Esophagus squamous epithelium (tissue), 5 donors: Measurements from ENCODE around the gene KAT7. TPM values are rescaled to one million over a fixed set of nuclear protein-coding genes. Genes with fewer than 3 reads are reported as not detected.

Experiments
- DNase-seq: peaks from one replicate; lab custom pipeline; 2025; lab: John Stamatoyannopoulos, UW
- H3K27ac ChIP-seq, 4 donors: fragments of 200-600 bp; sonication (generic); one replicate each; pipeline ENCODE4 v1.5.1; 2016 to 2019; ENCODE audit warnings: mild to moderate bottlenecking in 1 of 4
- H3K27me3 ChIP-seq, 4 donors: fragments of 200-600 bp; sonication (generic); 1 replicate in 3 of 4; 2 replicates in 1 of 4; pipeline versions ENCODE4 v1.5.1 to v1.6.0; 2017 to 2021; ENCODE audit warnings: antibody characterized with exemption in 1 of 4
- H3K36me3 ChIP-seq, 3 donors: fragments of 200-600 bp; sonication (generic); one replicate each; pipeline ENCODE4 v1.5.1; 2016 to 2019
- H3K4me1 ChIP-seq, 3 donors: fragments of 200-600 bp; sonication (generic); one replicate each; pipeline ENCODE4 v1.5.1; 2017 to 2019
- H3K4me3 ChIP-seq, 4 donors: fragments of 200-600 bp; sonication (generic); 1 replicate in 3 of 4; 2 replicates in 1 of 4; pipeline ENCODE4 v1.5.1; 2016 to 2019; ENCODE audit warnings: mild to moderate bottlenecking in 2 of 4, moderate library complexity in 1 of 4
- H3K9me3 ChIP-seq, 3 donors: fragments of 200-600 bp; sonication (generic); one replicate each; pipeline ENCODE4 v1.5.1; 2016 to 2019
- CTCF ChIP-seq, 6 experiments: fragments of 450-650 bp in 4 of 6; fragments of 200-600 bp in 2 of 6; sonication (generic) in 2 of 6; IDR thresholded peaks; one replicate each; pipeline ENCODE4 v1.5.1; 2016 to 2019; ENCODE audit warnings: antibody characterized with exemption in 6 of 6, mild to moderate bottlenecking in 4 of 6, moderate library complexity in 4 of 6
- POLR2A ChIP-seq, 4 donors: fragments of 450-650 bp; IDR thresholded peaks; one replicate each; pipeline ENCODE4 v1.6.1; 2017; ENCODE audit warnings: antibody characterized with exemption in 4 of 4, mild to moderate bottlenecking in 4 of 4, moderate library complexity in 3 of 4
- WGBS, 2 donors: methylation state at CpG; one replicate each; pipeline ENCODE4 v1.1.5; 2018; 5-methylcytosine and 5-hydroxymethylcytosine counted together
- intact Hi-C: fragments of 100-400 bp; cut with DNase I; formaldehyde crosslinking; loops from one replicate; pipeline ENCODE4 v1.15.0; 2022
- total RNA-seq, 4 donors: library from RNA; depleted of rRNA; stranded (reverse); fragments of >200 nt; gene quantifications; one replicate each; pipeline ENCODE4 v1.1.0, GENCODE V29; 2016
- donor health status: DM: yes; HTN: yes; CAD: no.

The KAT7 gene
- total RNA-seq, 4 donors from 2014 or later = 22.6 to 32.6 (median 26.6) TPM

GRCh38 chr17:49871211-49871610 lies 82.7 kb downstream of the KAT7 start:
- WGBS, 2 donors = 26 to 33% methylated on average over 1 to 5 of the region's 7 CpGs
- DNase-seq = no peak
- Histone ChIP-seq H3K9me3 (no peaks in the 10 kb centered on the region), H3K4me3 (no peak overlapping the region), H3K27ac (no peak overlapping the region), H3K4me1 (peaks cover 0 to 17% (median 4%) of the 10 kb centered on the region in 3 donors), H3K27me3 (peaks cover 0 to 55% (median 0%) of the 10 kb centered on the region in 4 donors), H3K36me3 (no peaks in the 10 kb centered on the region)
- TF ChIP-seq CTCF (IDR thresholded peaks at IDR 0.05) = no peak
- TF ChIP-seq POLR2A (IDR thresholded peaks at IDR 0.05) = no peak
- intact Hi-C loops = no loop called here

GRCh38 chr17:49872754-49873377 lies 84.4 kb downstream of the KAT7 start:
- DNase-seq = no peak

GRCh38 chr17:49873466-49873865 lies 85.0 kb downstream of the KAT7 start:
- H3K27me3 ChIP-seq = peaks cover 0 to 63% (median 0%) of the 10 kb centered on the region in 4 donors
- H3K36me3 ChIP-seq = no peaks in the 10 kb centered on the region
- 59 to 67% methylated on average over 1 to 3 of the region's 6 CpGs for WGBS, 2 donors
- DNase-seq = no peak
- H3K27ac ChIP-seq = no peak overlapping the region
- TF ChIP-seq POLR2A (IDR thresholded peaks at IDR 0.05) (no peak), CTCF (IDR thresholded peaks at IDR 0.05) (no peak)
- H3K9me3 ChIP-seq = no peaks in the 10 kb centered on the region
- no peak overlapping the region for H3K4me3 ChIP-seq
- intact Hi-C loops = no loop called here
- H3K4me1 ChIP-seq = peaks cover 0 to 17% (median 4%) of the 10 kb centered on the region in 3 donors

More at GRCh38 chr17:49872754-49873377, 84.4 kb downstream of the KAT7 start:
- no peaks in the 10 kb centered on the region for H3K36me3 ChIP-seq
- no peak overlapping the region for H3K4me3 ChIP-seq
- TF ChIP-seq POLR2A (IDR thresholded peaks at IDR 0.05) (no peak), CTCF (IDR thresholded peaks at IDR 0.05) (no peak)
- peaks cover 0 to 17% (median 4%) of the 10 kb centered on the region in 3 donors for H3K4me1 ChIP-seq
- WGBS, 2 donors = 66 to 80% methylated on average over 1 to 3 of the region's 6 CpGs
- no peak overlapping the region for H3K27ac ChIP-seq
- intact Hi-C loops = no loop called here
- peaks cover 0 to 65% (median 0%) of the 10 kb centered on the region in 4 donors for H3K27me3 ChIP-seq
- H3K9me3 ChIP-seq = no peaks in the 10 kb centered on the region

DNA sequence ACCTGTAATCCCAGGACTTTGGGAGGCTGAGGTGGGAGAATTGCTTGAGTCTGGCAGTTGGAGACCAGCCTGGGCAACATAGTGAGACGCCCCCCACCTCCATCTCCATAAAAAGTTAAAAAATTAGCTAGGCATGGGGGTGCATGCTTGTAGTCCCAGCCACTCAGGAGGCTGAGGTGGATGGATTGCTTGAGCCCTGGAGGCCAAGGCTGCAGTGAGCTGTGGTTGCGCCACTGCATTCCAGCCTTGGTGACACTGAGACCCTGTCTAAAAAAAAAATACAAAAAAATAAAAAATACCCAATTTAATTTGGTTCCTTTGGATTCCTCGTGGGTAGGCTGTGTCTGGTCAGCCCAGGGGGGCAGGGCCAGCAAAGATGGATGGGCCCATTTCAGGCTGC lies 85.4 kb downstream of the KAT7 start:
- intact Hi-C loops = no loop called here
- WGBS, 2 donors = 73 to 79% methylated on average over 2 to 3 of the region's 3 CpGs
- peaks cover 0 to 62% (median 0%) of the 10 kb centered on the region in 4 donors for H3K27me3 ChIP-seq
- H3K4me1 ChIP-seq = peaks cover 0 to 17% (median 4%) of the 10 kb centered on the region in 3 donors
- DNase-seq = no peak
- no peaks in the 10 kb centered on the region for H3K36me3 ChIP-seq
- no peak for TF ChIP-seq POLR2A (IDR thresholded peaks at IDR 0.05)
- TF ChIP-seq CTCF (IDR thresholded peaks at IDR 0.05) = no peak
- H3K27ac ChIP-seq = no peak overlapping the region
- no peak overlapping the region for H3K4me3 ChIP-seq
- no peaks in the 10 kb centered on the region for H3K9me3 ChIP-seq

- H3K27me3 ChIP-seq = peaks cover 0 to 62% (median 0%) of the 10 kb centered on the region in 4 donors
- no peak overlapping the region for H3K27ac ChIP-seq
- no peaks in the 10 kb centered on the region for H3K36me3 ChIP-seq
- intact Hi-C loops = no loop called here
- no peaks in the 10 kb centered on the region for H3K9me3 ChIP-seq
- peaks cover 0 to 17% (median 4%) of the 10 kb centered on the region in 3 donors for H3K4me1 ChIP-seq
- 46 to 67% methylated on average over 2 of the region's 2 CpGs for WGBS, 2 donors
- DNase-seq = no peak
- no peak overlapping the region for H3K4me3 ChIP-seq
- TF ChIP-seq CTCF (IDR thresholded peaks at IDR 0.05) (no peak), POLR2A (IDR thresholded peaks at IDR 0.05) (no peak)
Measured at GRCh38 chr17:49874911-49875310, 86.4 kb downstream of the KAT7 start.
